Retinal pigment epithelial cell (primary cell): Measurements from ENCODE around the gene TCEA2.

Experiments
- DNase-seq: peaks from one replicate; pipeline ENCODE4 v3.0.0-alpha.2; 2010; ENCODE audit warnings: low read depth
- H3K4me3 ChIP-seq: 2 replicates; pipeline ENCODE4 v1.5.1; 2011; ENCODE audit warnings: mild to moderate bottlenecking, low read length, control low read depth, moderate library complexity
- CTCF ChIP-seq: conservative IDR thresholded peaks from 2 replicates; pipeline ENCODE4 v1.5.1; 2011; ENCODE audit warnings: low read depth, low read length, control low read depth, inconsistent platforms

The TCEA2 gene

GRCh38 chr20:64110411-64111068, 47.5 kb downstream of the TCEA2 start:
- DNase-seq, result no peak
- no peak for TF ChIP-seq CTCF
- no peak overlapping the region for H3K4me3 ChIP-seq

- no peak for DNase-seq
Measured at GRCh38 chr20:64111841-64112641, 49.0 kb downstream of the TCEA2 start.

GRCh38 chr20:64112691-64113443, 49.9 kb downstream of the TCEA2 start:
- TF ChIP-seq CTCF, result no peak
- DNase-seq, result no peak

More at GRCh38 chr20:64111841-64112641, 49.0 kb downstream of the TCEA2 start:
- TF ChIP-seq CTCF, result no peak
- H3K4me3 ChIP-seq, result no peak overlapping the region

GRCh38 chr20:64113444-64113775, 50.4 kb downstream of the TCEA2 start:
- no peak for TF ChIP-seq CTCF
- no peak for DNase-seq
- H3K4me3 ChIP-seq, result no peak overlapping the region

More at GRCh38 chr20:64112691-64113443, 49.9 kb downstream of the TCEA2 start:
- H3K4me3 ChIP-seq, result no peak overlapping the region

GRCh38 chr20:64113796-64114355, 50.9 kb downstream of the TCEA2 start:
- DNase-seq, result no peak
- no peak overlapping the region for H3K4me3 ChIP-seq

More at GRCh38 chr20:64113796-64114355, 50.9 kb downstream of the TCEA2 start:
- no peak for TF ChIP-seq CTCF
